GM21529 (cell line): ENCODE results near the gene ATP6V0E2.
A peak's percentile ranks its signal among the peaks of the same experiment; 100 is the strongest.

ENCODE experiments used
- ATAC-seq: cut with Tn5 transposase; IDR thresholded peaks from one replicate; pipeline ENCODE4 v1.9.1; 2021; ENCODE audit not compliant: unreplicated experiment

ATP6V0E2 gene

GRCh38 chr7:149860821-149861727 lies 12.7 kb upstream of the ATP6V0E2 start:
- ATAC-seq: no peak

- ATAC-seq: no peak
Observed at GRCh38 chr7:149861728-149862045, 12.1 kb upstream of the ATP6V0E2 start.

GRCh38 chr7:149862156-149862555 lies 11.6 kb upstream of the ATP6V0E2 start:
- ATAC-seq: no peak

GRCh38 chr7:149863500-149863899 lies 10.3 kb upstream of the ATP6V0E2 start:
- ATAC-seq: no peak

GRCh38 chr7:149864023-149864422 lies 9.7 kb upstream of the ATP6V0E2 start:
- no peak for ATAC-seq

- ATAC-seq: no peak
Observed at GRCh38 chr7:149864751-149865150, 9.0 kb upstream of the ATP6V0E2 start.

GRCh38 chr7:149865437-149865836 lies 8.3 kb upstream of the ATP6V0E2 start:
- ATAC-seq: no peak

- no peak for ATAC-seq
Observed at GRCh38 chr7:149866139-149866778, 7.5 kb upstream of the ATP6V0E2 start.

- ATAC-seq: no peak
Observed at GRCh38 chr7:149866779-149867447, 6.9 kb upstream of the ATP6V0E2 start.

- no peak for ATAC-seq
Observed at GRCh38 chr7:149867762-149868622, 5.8 kb upstream of the ATP6V0E2 start.

- no peak for ATAC-seq
Observed at GRCh38 chr7:149868623-149869290, 5.0 kb upstream of the ATP6V0E2 start.

- no peak for ATAC-seq
Observed at GRCh38 chr7:149869291-149869650, 4.5 kb upstream of the ATP6V0E2 start.

GRCh38 chr7:149869867-149870266 lies 3.9 kb upstream of the ATP6V0E2 start:
- ATAC-seq: no peak

- no peak for ATAC-seq
Observed at GRCh38 chr7:149870274-149870673, 3.5 kb upstream of the ATP6V0E2 start.

GRCh38 chr7:149870701-149871483 lies 2.9 kb upstream of the ATP6V0E2 start:
- no peak for ATAC-seq

- ATAC-seq: no peak
Observed at GRCh38 chr7:149871576-149871975, 2.2 kb upstream of the ATP6V0E2 start.

GRCh38 chr7:149872419-149873073 lies 1.2 kb upstream of the ATP6V0E2 start:
- no peak for ATAC-seq

GRCh38 chr7:149873970-149874643 lies 338 bp downstream of the ATP6V0E2 start:
- peak; percentile 28 for ATAC-seq

GRCh38 chr7:149874644-149875028 lies 867 bp downstream of the ATP6V0E2 start:
- ATAC-seq: no peak
